Endothelial cell (in vitro differentiated cells): ENCODE measurements around the gene MT1B. TPM values are rescaled to one million over a fixed set of nuclear protein-coding genes. Genes with fewer than 3 reads are reported as not detected.

ENCODE experiments used
- DNase-seq: peaks from one replicate; pipeline ENCODE4 v3.0.0; 2021; ENCODE audit warnings: low spot score
- H3K27ac Mint-ChIP-seq: one replicate; pipeline ENCODE4 v1.8.0; 2021; ENCODE audit warnings: mixed read lengths, inconsistent platforms; ENCODE audit not compliant: unreplicated experiment
- H3K27me3 Mint-ChIP-seq: one replicate; pipeline ENCODE4 v1.8.0; 2021; ENCODE audit warnings: mild to moderate bottlenecking, moderate library complexity, mixed read lengths, inconsistent platforms; ENCODE audit not compliant: unreplicated experiment
- H3K36me3 Mint-ChIP-seq: one replicate; pipeline ENCODE4 v1.8.0; 2021; ENCODE audit warnings: mild to moderate bottlenecking, low read depth, mixed read lengths, inconsistent platforms; ENCODE audit not compliant: unreplicated experiment
- H3K4me1 Mint-ChIP-seq: one replicate; pipeline ENCODE4 v1.8.0; 2021; ENCODE audit warnings: mild to moderate bottlenecking, mixed read lengths, inconsistent platforms; ENCODE audit not compliant: unreplicated experiment
- H3K4me3 Mint-ChIP-seq: one replicate; pipeline ENCODE4 v1.8.0; 2021; ENCODE audit warnings: mild to moderate bottlenecking, mixed read lengths, inconsistent platforms; ENCODE audit not compliant: unreplicated experiment
- H3K9me3 Mint-ChIP-seq: one replicate; pipeline ENCODE4 v1.8.0; 2021; ENCODE audit warnings: mixed read lengths, inconsistent platforms; ENCODE audit not compliant: unreplicated experiment
- total RNA-seq: library from RNA; stranded (reverse); fragmentation: NEBNext Ultra II Directional; extraction: Animal tissue kit (Norgen Biotek cat#: 25700); gene quantifications from one replicate; pipeline ENCODE4 v1.2.1, GENCODE V29; 2021; ENCODE audit not compliant: unreplicated experiment
- TF ChIP-seq, protein P1 (sequence below): fragments of 200-600 bp; sonication (generic); IDR thresholded peaks from one replicate; pipeline ENCODE4 v1.5.0; 2021; ENCODE audit warnings: antibody characterized with exemption; ENCODE audit not compliant: unreplicated experiment

MT1B gene
- total RNA-seq, 1 donor from 2014 or later: not detected

DNA sequence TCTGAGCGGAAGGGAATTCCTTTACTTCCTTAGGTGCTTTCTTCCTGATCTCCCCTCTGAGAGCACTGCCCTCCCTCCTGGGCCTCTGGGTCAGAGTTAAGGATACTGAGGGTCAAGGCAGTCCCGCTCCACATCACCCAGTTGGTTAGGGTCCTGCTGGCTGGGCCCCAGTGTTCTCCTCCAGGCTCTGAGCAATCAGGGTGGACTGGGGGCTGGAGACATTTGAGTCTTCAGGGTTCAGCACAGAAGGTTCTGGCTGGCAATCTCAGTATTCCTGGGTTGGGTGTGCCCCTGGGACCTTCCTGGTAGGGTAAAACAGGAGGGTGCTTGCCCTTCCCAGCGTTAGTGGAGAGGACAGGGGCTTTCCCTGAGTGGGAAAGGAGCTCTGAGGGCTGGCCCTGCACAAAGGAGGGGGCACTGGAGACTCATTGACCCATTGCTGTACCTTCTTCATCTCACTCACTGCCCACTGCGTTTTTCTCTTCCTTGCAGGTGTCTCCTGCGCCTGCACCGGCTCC, 18.8 kb upstream of the MT1B start:
- Mint-ChIP-seq H3K4me1 (peaks cover 10% of the 10 kb centered on the region), H3K27me3 (peaks cover 39% of the 10 kb centered on the region), H3K36me3 (no peaks in the 10 kb centered on the region), H3K9me3 (no peaks in the 10 kb centered on the region), H3K4me3 (no peak overlapping the region), H3K27ac (no peak overlapping the region)
- DNase-seq: no peak
- TF ChIP-seq, protein P1, sequence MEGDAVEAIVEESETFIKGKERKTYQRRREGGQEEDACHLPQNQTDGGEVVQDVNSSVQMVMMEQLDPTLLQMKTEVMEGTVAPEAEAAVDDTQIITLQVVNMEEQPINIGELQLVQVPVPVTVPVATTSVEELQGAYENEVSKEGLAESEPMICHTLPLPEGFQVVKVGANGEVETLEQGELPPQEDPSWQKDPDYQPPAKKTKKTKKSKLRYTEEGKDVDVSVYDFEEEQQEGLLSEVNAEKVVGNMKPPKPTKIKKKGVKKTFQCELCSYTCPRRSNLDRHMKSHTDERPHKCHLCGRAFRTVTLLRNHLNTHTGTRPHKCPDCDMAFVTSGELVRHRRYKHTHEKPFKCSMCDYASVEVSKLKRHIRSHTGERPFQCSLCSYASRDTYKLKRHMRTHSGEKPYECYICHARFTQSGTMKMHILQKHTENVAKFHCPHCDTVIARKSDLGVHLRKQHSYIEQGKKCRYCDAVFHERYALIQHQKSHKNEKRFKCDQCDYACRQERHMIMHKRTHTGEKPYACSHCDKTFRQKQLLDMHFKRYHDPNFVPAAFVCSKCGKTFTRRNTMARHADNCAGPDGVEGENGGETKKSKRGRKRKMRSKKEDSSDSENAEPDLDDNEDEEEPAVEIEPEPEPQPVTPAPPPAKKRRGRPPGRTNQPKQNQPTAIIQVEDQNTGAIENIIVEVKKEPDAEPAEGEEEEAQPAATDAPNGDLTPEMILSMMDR: no peak

DNA sequence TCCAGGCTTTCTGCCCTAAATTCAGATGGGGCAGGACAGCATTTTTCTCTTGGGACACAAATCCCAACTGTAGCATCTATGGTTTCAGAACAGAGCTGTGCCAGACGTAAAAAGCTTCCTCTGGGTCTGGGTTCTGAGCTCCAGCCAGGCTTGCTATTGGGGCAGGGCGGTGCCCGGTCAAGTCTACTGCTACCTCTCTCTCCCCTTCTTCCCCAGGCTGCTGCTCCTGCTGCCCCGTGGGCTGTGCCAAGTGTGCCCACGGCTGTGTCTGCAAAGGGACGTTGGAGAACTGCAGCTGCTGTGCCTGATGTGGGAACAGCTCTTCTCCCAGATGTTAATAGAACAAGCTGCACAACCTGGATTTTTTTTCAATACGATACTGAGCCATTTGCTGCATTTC, 18.2 kb upstream of the MT1B start:
- H3K36me3 Mint-ChIP-seq: no peaks in the 10 kb centered on the region
- H3K27me3 Mint-ChIP-seq: peaks cover 39% of the 10 kb centered on the region
- peaks cover 10% of the 10 kb centered on the region for H3K4me1 Mint-ChIP-seq
- no peak overlapping the region for H3K4me3 Mint-ChIP-seq
- no peaks in the 10 kb centered on the region for H3K9me3 Mint-ChIP-seq
- DNase-seq: no peak
- no peak overlapping the region for H3K27ac Mint-ChIP-seq
- TF ChIP-seq, protein P1: no peak

DNA sequence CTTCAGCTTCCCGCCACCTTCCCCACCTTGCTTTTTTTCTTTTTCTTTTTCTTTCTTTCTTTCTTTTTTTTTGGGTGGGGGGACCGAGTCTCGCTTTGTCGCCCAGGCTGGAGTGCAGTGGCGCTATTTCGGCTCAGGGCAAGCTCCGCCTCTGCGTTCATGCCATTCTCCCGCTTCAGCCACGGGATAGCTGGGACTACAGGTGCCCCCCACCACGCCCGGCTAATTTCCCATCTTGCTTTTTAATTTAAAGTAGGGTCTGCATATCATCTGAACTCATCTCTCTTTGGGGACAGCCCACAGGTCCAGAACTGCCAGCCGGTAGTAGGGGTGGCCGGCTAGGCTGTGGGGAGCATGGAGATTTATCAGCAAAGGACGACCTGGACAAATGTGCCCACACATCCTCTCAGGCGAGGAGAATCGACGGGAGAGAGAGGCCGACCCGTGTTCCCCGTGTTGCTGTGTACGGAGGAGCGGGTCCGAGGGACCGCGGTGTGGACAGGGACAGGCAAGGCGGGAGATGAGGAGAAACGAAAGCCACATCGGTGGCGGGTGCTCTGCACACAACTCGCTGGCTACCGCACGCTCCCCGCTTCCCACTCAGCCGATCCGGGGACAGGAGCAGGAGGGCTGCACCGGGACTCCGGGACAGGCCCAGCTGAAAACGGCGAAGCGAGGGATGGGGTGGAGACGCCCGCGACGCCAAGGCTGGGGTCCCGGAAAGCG, 16.8 kb upstream of the MT1B start:
- TF ChIP-seq, protein P1: no peak
- H3K27me3 Mint-ChIP-seq: peaks cover 47% of the 10 kb centered on the region
- H3K27ac Mint-ChIP-seq: no peak overlapping the region
- no peak for DNase-seq
- peaks cover 10% of the 10 kb centered on the region for H3K4me1 Mint-ChIP-seq
- H3K4me3 Mint-ChIP-seq: no peak overlapping the region
- H3K9me3 Mint-ChIP-seq: no peaks in the 10 kb centered on the region
- no peaks in the 10 kb centered on the region for H3K36me3 Mint-ChIP-seq

DNA sequence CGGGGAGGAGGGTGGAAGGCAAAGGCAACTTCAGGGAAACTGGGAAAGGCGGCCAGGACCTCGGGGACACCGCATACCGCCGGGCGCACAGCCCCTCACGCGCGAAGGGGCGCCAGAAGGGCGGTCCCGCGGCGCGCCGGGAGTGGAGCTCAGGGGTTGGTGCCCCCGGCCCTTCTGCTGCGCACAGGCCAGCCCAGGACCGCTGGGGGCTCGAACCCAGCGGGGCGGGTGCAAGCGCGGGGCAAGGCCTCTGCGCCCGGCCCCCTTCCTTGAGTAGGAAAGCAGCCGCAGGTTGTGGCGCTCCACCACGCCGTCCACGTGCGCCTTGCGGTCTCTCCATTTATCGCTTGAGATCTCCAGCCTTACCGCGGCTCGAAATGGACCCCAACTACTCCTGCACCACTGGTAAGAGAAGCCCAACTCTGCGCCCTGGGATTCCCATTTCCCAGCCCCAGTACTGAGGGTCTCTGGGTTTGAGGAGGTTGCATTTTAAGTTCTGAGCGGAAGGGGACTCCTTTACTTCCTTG, 16.2 kb upstream of the MT1B start:
- Mint-ChIP-seq H3K27ac (no peak overlapping the region), H3K36me3 (no peaks in the 10 kb centered on the region), H3K4me1 (peaks cover 10% of the 10 kb centered on the region), H3K9me3 (no peaks in the 10 kb centered on the region), H3K27me3 (peaks cover 47% of the 10 kb centered on the region), H3K4me3 (no peak overlapping the region)
- DNase-seq: no peak
- TF ChIP-seq, protein P1: no peak
